GM12878 (cell line): ENCODE results near the gene IDI1. TPM values are rescaled to one million over a fixed set of nuclear protein-coding genes. Genes with fewer than 3 reads are reported as not detected.

Experiments
- BCL11A ChIP-seq: IDR thresholded peaks from 2 replicates; pipeline ENCODE4 v1.6.1; 2011; ENCODE audit warnings: low read depth, low read length
- CHD4 ChIP-seq: fragments of 200-600 bp; sonication (generic); IDR thresholded peaks from 2 replicates; pipeline ENCODE4 v1.6.1; 2016; ENCODE audit warnings: mild to moderate bottlenecking
- FOXM1 ChIP-seq: IDR thresholded peaks from 2 replicates; pipeline ENCODE4 v1.6.1; 2012; ENCODE audit warnings: low read depth, mild to moderate bottlenecking, inconsistent platforms, low read length, moderate library complexity
- MTA2 ChIP-seq: fragments of 450-650 bp; IDR thresholded peaks from 2 replicates; pipeline ENCODE4 v1.6.1; 2016; ENCODE audit warnings: low read depth, mild to moderate bottlenecking, moderate library complexity
- POLR2AphosphoS2 ChIP-seq: IDR thresholded peaks from 2 replicates; pipeline ENCODE4 v1.6.1; 2011; ENCODE audit warnings: low read depth, mild to moderate bottlenecking, low read length, improper control_type of control experiment, moderate library complexity
- SUZ12 ChIP-seq: fragments of 200-600 bp; sonication (generic); IDR thresholded peaks from one replicate; pipeline ENCODE4 v1.6.1; 2018; ENCODE audit warnings: antibody characterized with exemption, mild to moderate bottlenecking; ENCODE audit not compliant: unreplicated experiment
- TBL1XR1 ChIP-seq: IDR thresholded peaks from 2 replicates; pipeline ENCODE4 v1.6.1; 2012; ENCODE audit warnings: low read depth, low read length, improper control_type of control experiment
- polyA plus RNA-seq, 11 experiments: library from polyadenylated mRNA; depleted of rRNA in 4 of 11; unstranded in 6 of 11; stranded (reverse) in 5 of 11; fragments of >200 nt; fragmentation: Nextera tagmentation in 4 of 11; fragmentation: Illumina TruSeq in 1 of 11; extraction: Ambion mirVana in 4 of 11; extraction: Trizol in 1 of 11; gene quantifications; 1 replicate in 1 of 11; 2 replicates in 10 of 11; pipeline versions ENCODE4 v1.2.1 to v1.2.3, GENCODE V29; 2011 to 2016; ENCODE audit warnings: inconsistent platforms in 2 of 11, missing spikeins in 2 of 11, low read depth in 1 of 11
- total RNA-seq, 4 experiments: library from RNA; depleted of rRNA in 3 of 4; stranded (reverse); fragments of >200 nt in 3 of 4; fragmentation: Illumina TruSeq in 1 of 4; extraction: Trizol in 1 of 4; gene quantifications; 2 replicates each; pipeline versions ENCODE4 v1.2.1 to v1.2.3, GENCODE V29; 2013 to 2021
- TF ChIP-seq, protein P1 (sequence below): fragments of 450-650 bp; IDR thresholded peaks from 2 replicates; pipeline ENCODE4 v1.6.1; 2017; ENCODE audit warnings: antibody characterized with exemption, mild to moderate bottlenecking, moderate library complexity
- TF ChIP-seq, protein P2 (sequence below): fragments of 450-650 bp; formaldehyde crosslinking; IDR thresholded peaks from 2 replicates; pipeline ENCODE4 v1.4.0; 2022; ENCODE audit warnings: mild to moderate bottlenecking, moderate library complexity
- TF ChIP-seq, protein P3 (sequence below): fragments of 450-650 bp; formaldehyde crosslinking; IDR thresholded peaks from 2 replicates; pipeline ENCODE4 v1.5.0; 2022; ENCODE audit warnings: mild to moderate bottlenecking, missing genetic modification characterization
- TF ChIP-seq, protein P4 (sequence below), 3 experiments: IDR thresholded peaks in 2 of 3; conservative IDR thresholded peaks in 1 of 3; 2 replicates each; pipeline ENCODE4 v1.5.1; 2011; ENCODE audit warnings: low read depth in 3 of 3, low read length in 3 of 3, mild to moderate bottlenecking in 3 of 3, control low read depth in 2 of 3, moderate library complexity in 2 of 3, inconsistent platforms in 1 of 3, mixed read lengths in 1 of 3; ENCODE audit not compliant: control insufficient read depth in 2 of 3, insufficient read depth in 1 of 3; ENCODE audit errors: extremely low read depth in 1 of 3
- TF ChIP-seq, protein P5 (sequence below): IDR thresholded peaks from 2 replicates; pipeline ENCODE4 v1.6.1; 2011; ENCODE audit warnings: borderline replicate concordance, low read depth, mild to moderate bottlenecking, moderate library complexity, low read length; ENCODE audit not compliant: insufficient read depth, poor library complexity, severe bottlenecking

Gene IDI1
- total and polyA plus RNA-seq, 10 of the 15 experiments (the other 5 are each of a cell fraction or from before 2014, with no cell fraction given) = 85.5 to 223 (median 157) TPM

DNA sequence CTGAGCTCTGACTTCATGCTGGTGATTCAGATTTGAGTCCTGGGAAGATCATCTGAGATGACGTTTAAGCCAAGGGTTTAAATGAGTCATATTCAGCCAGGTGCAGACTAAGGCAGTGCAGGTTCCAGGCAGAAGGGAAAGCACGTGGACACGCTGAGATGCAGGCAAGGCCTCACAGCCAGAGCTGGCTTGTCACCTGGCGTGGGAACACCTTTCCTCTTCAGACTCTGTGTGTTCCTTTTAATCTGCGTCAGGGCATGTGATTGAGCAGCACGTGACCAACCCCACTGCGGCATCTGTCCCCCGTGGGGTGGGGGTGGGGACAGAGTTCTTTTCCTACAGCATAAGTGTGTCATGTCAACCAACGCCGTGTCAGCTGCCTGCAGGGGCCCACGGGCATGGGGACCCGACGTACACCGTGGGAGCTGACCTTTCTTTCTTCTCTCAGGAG is 12.6 kb downstream of the IDI1 start (continued):
- TF ChIP-seq, protein P1, sequence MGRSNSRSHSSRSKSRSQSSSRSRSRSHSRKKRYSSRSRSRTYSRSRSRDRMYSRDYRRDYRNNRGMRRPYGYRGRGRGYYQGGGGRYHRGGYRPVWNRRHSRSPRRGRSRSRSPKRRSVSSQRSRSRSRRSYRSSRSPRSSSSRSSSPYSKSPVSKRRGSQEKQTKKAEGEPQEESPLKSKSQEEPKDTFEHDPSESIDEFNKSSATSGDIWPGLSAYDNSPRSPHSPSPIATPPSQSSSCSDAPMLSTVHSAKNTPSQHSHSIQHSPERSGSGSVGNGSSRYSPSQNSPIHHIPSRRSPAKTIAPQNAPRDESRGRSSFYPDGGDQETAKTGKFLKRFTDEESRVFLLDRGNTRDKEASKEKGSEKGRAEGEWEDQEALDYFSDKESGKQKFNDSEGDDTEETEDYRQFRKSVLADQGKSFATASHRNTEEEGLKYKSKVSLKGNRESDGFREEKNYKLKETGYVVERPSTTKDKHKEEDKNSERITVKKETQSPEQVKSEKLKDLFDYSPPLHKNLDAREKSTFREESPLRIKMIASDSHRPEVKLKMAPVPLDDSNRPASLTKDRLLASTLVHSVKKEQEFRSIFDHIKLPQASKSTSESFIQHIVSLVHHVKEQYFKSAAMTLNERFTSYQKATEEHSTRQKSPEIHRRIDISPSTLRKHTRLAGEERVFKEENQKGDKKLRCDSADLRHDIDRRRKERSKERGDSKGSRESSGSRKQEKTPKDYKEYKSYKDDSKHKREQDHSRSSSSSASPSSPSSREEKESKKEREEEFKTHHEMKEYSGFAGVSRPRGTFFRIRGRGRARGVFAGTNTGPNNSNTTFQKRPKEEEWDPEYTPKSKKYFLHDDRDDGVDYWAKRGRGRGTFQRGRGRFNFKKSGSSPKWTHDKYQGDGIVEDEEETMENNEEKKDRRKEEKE = no peak
- no peak for TF ChIP-seq BCL11A
- TF ChIP-seq, protein P2, sequence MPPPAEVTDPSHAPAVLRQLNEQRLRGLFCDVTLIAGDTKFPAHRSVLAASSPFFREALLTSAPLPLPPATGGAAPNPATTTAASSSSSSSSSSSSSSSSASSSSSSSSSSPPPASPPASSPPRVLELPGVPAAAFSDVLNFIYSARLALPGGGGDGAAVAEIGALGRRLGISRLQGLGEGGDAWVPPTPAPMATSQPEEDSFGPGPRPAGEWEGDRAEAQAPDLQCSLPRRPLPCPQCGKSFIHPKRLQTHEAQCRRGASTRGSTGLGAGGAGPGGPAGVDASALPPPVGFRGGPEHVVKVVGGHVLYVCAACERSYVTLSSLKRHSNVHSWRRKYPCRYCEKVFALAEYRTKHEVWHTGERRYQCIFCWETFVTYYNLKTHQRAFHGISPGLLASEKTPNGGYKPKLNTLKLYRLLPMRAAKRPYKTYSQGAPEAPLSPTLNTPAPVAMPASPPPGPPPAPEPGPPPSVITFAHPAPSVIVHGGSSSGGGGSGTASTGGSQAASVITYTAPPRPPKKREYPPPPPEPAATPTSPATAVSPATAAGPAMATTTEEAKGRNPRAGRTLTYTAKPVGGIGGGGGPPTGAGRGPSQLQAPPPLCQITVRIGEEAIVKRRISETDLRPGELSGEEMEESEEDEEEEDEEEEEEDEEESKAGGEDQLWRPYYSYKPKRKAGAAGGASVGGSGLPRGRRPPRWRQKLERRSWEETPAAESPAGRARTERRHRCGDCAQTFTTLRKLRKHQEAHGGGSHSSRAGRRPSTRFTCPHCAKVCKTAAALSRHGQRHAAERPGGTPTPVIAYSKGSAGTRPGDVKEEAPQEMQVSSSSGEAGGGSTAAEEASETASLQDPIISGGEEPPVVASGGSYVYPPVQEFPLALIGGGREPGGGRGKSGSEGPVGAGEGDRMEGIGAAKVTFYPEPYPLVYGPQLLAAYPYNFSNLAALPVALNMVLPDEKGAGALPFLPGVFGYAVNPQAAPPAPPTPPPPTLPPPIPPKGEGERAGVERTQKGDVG = no peak
- TF ChIP-seq FOXM1 = no peak; the same call in 1 of the 2 replicates
- no peak for TF ChIP-seq POLR2AphosphoS2
- TF ChIP-seq CHD4 = no peak
- no peak for TF ChIP-seq MTA2
- TF ChIP-seq, protein P3, sequence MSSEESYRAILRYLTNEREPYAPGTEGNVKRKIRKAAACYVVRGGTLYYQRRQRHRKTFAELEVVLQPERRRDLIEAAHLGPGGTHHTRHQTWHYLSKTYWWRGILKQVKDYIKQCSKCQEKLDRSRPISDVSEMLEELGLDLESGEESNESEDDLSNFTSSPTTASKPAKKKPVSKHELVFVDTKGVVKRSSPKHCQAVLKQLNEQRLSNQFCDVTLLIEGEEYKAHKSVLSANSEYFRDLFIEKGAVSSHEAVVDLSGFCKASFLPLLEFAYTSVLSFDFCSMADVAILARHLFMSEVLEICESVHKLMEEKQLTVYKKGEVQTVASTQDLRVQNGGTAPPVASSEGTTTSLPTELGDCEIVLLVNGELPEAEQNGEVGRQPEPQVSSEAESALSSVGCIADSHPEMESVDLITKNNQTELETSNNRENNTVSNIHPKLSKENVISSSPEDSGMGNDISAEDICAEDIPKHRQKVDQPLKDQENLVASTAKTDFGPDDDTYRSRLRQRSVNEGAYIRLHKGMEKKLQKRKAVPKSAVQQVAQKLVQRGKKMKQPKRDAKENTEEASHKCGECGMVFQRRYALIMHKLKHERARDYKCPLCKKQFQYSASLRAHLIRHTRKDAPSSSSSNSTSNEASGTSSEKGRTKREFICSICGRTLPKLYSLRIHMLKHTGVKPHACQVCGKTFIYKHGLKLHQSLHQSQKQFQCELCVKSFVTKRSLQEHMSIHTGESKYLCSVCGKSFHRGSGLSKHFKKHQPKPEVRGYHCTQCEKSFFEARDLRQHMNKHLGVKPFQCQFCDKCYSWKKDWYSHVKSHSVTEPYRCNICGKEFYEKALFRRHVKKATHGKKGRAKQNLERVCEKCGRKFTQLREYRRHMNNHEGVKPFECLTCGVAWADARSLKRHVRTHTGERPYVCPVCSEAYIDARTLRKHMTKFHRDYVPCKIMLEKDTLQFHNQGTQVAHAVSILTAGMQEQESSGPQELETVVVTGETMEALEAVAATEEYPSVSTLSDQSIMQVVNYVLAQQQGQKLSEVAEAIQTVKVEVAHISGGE = no peak
- TF ChIP-seq, protein P4, sequence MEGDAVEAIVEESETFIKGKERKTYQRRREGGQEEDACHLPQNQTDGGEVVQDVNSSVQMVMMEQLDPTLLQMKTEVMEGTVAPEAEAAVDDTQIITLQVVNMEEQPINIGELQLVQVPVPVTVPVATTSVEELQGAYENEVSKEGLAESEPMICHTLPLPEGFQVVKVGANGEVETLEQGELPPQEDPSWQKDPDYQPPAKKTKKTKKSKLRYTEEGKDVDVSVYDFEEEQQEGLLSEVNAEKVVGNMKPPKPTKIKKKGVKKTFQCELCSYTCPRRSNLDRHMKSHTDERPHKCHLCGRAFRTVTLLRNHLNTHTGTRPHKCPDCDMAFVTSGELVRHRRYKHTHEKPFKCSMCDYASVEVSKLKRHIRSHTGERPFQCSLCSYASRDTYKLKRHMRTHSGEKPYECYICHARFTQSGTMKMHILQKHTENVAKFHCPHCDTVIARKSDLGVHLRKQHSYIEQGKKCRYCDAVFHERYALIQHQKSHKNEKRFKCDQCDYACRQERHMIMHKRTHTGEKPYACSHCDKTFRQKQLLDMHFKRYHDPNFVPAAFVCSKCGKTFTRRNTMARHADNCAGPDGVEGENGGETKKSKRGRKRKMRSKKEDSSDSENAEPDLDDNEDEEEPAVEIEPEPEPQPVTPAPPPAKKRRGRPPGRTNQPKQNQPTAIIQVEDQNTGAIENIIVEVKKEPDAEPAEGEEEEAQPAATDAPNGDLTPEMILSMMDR (IDR thresholded peaks at IDR 0.05 in 2 of 3, conservative IDR thresholded peaks at IDR 0.05 in 1 of 3; ENCODE audit: control insufficient read depth in 2 of 3, extremely low read depth in 1 of 3, insufficient read depth in 1 of 3, low read depth in 3 of 3, low read length in 3 of 3) = no peak
- no peak for TF ChIP-seq SUZ12
- TF ChIP-seq, protein P5, sequence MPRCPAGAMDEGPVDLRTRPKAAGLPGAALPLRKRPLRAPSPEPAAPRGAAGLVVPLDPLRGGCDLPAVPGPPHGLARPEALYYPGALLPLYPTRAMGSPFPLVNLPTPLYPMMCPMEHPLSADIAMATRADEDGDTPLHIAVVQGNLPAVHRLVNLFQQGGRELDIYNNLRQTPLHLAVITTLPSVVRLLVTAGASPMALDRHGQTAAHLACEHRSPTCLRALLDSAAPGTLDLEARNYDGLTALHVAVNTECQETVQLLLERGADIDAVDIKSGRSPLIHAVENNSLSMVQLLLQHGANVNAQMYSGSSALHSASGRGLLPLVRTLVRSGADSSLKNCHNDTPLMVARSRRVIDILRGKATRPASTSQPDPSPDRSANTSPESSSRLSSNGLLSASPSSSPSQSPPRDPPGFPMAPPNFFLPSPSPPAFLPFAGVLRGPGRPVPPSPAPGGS = peak; percentile 7
- no peak for TF ChIP-seq TBL1XR1
